Thoracic aorta (tissue), 2 donors: Measurements from ENCODE around the gene KRT76. TPM values are rescaled to one million over a fixed set of nuclear protein-coding genes. Genes with fewer than 3 reads are reported as not detected.

Source experiments
- ATAC-seq: fragments of 150-250 bp; one replicate; pipeline ENCODE4 v1.8.0; 2017; ENCODE audit warnings: low read depth; ENCODE audit not compliant: insufficient number of reproducible peaks, low FRiP score
- DNase-seq: peaks from one replicate; pipeline ENCODE4 v3.0.0-alpha.2; 2020; ENCODE audit warnings: low spot score
- H3K27ac ChIP-seq, 2 donors: fragments of 200-600 bp; sonication (generic); 1 replicate in 1 of 2; 2 replicates in 1 of 2; pipeline ENCODE4 v1.5.1; 2016; ENCODE audit warnings: mild to moderate bottlenecking in 2 of 2, moderate library complexity in 2 of 2
- H3K27me3 ChIP-seq: fragments of 200-600 bp; sonication (generic); replicated peaks from 2 replicates; pipeline ENCODE4 v1.6.0; 2016; ENCODE audit warnings: mild to moderate bottlenecking; ENCODE audit not compliant: insufficient read depth
- H3K36me3 ChIP-seq: fragments of 200-600 bp; sonication (generic); one replicate; pipeline ENCODE4 v1.5.1; 2016
- H3K4me1 ChIP-seq, 2 donors: fragments of 200-600 bp; sonication (generic); 1 replicate in 1 of 2; 2 replicates in 1 of 2; pipeline versions ENCODE4 v1.5.1 to v1.6.0; 2016; ENCODE audit warnings: low read depth in 2 of 2, mild to moderate bottlenecking in 1 of 2; ENCODE audit not compliant: control insufficient read depth in 1 of 2
- H3K4me3 ChIP-seq: fragments of 200-600 bp; sonication (generic); 2 replicates; pipeline ENCODE4 v1.5.1; 2016; ENCODE audit warnings: mild to moderate bottlenecking
- H3K9me3 ChIP-seq: fragments of 200-600 bp; sonication (generic); 2 replicates; pipeline ENCODE4 v1.5.1; 2016
- CTCF ChIP-seq: fragments of 200-600 bp; sonication (generic); IDR thresholded peaks from one replicate; pipeline ENCODE4 v1.5.1; 2019; ENCODE audit warnings: antibody characterized with exemption
- total RNA-seq, 2 donors: library from RNA; depleted of rRNA; stranded (reverse); fragments of >200 nt; gene quantifications; one replicate each; pipeline versions ENCODE4 v1.1.0 to v1.2.3, GENCODE V29; 2016

The KRT76 gene
- total RNA-seq, 2 donors from 2014 or later = not detected

- no peaks in the 10 kb centered on the region for H3K9me3 ChIP-seq
- H3K4me3 ChIP-seq = no peak overlapping the region
- no peaks in the 10 kb centered on the region for H3K4me1 ChIP-seq
- no peaks in the 10 kb centered on the region for H3K36me3 ChIP-seq
- H3K27me3 ChIP-seq = no peaks in the 10 kb centered on the region
- H3K27ac ChIP-seq = no peak overlapping the region
- TF ChIP-seq CTCF = no peak
- ATAC-seq (no peak), DNase-seq (no peak)
Measured at GRCh38 chr12:52745554-52745953, 31.6 kb downstream of the KRT76 start.

DNA sequence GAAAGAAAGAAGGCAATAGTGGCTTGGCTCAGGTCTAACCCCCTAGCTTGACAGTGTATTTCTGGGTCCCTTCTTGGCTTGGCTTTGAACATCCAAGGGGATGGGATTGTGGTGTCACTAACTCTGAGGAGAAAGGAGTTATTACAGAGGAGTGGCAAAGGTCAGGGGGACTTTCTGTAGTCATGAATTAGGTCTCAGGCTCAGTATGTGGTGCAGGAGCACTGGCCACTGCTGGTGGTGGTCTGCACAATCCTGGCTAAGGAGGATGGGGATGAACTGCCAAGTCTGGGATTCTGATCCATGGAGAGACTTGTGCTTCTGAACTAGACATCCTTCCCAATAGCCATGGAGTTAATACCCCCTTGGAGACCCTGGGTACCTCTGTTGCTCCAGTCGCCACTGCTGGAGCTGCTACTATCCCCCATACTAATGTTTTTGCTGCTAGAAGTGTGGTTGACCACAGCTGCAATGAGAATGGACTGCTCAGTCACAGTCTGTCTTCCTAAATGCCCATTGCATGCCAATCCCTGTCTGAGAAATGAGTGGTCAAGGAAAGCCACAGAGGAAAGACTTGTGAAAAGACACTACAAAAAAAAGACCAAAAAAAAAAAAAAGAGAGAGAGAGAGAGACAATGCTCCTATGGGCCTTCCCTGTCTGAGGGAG, 32.5 kb downstream of the KRT76 start:
- DNase-seq (no peak), ATAC-seq (no peak)
- Histone ChIP-seq H3K27me3 (no peaks in the 10 kb centered on the region), H3K4me1 (no peaks in the 10 kb centered on the region), H3K4me3 (no peak overlapping the region), H3K36me3 (no peaks in the 10 kb centered on the region), H3K27ac (no peak overlapping the region), H3K9me3 (no peaks in the 10 kb centered on the region)
- TF ChIP-seq CTCF = no peak

DNA sequence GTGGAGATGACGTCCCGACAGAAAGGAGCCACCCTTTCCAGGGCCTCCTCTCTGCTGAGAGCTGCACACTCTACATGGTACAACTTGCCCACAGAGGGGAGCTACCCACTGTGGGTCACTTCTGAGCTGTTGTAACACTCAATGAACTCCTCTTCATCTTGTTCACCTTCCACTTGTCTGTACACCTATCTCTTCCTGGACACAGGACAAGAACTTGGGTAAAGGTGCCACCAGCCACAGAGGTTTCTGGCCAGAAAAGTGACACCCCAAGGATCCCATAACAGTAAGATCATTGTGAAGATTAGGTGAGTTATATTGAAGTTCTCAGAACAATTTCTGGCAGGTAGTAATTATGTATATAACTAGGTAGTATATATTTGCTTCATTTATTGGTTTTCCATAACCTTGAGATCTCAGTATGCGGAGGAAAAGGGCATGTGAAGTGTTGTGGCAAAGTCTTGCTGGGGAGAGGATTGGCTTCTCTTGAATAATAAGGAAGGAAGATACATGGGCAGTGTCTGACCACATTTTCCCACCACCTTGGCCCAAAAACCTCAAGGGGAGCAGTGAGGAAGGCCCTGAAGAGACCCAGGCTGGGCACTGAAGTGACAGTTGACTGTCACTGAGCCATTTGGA, 34.2 kb downstream of the KRT76 start:
- TF ChIP-seq CTCF = no peak
- H3K36me3 ChIP-seq = no peaks in the 10 kb centered on the region
- no peak for DNase-seq
- no peaks in the 10 kb centered on the region for H3K4me1 ChIP-seq
- no peaks in the 10 kb centered on the region for H3K27me3 ChIP-seq
- H3K27ac ChIP-seq = no peak overlapping the region
- ATAC-seq = no peak
- H3K4me3 ChIP-seq = no peak overlapping the region
- no peaks in the 10 kb centered on the region for H3K9me3 ChIP-seq

- Histone ChIP-seq H3K9me3 (no peaks in the 10 kb centered on the region), H3K4me3 (no peak overlapping the region), H3K36me3 (no peaks in the 10 kb centered on the region), H3K4me1 (no peaks in the 10 kb centered on the region), H3K27me3 (no peaks in the 10 kb centered on the region), H3K27ac (no peak overlapping the region)
- DNase-seq (no peak), ATAC-seq (no peak)
- no peak for TF ChIP-seq CTCF
Measured at GRCh38 chr12:52742196-52742580, 35.0 kb downstream of the KRT76 start.

- DNase-seq (no peak), ATAC-seq (no peak)
- no peaks in the 10 kb centered on the region for H3K36me3 ChIP-seq
- TF ChIP-seq CTCF = no peak
- H3K9me3 ChIP-seq = no peaks in the 10 kb centered on the region
- no peaks in the 10 kb centered on the region for H3K27me3 ChIP-seq
- no peak overlapping the region for H3K27ac ChIP-seq
- no peaks in the 10 kb centered on the region for H3K4me1 ChIP-seq
- H3K4me3 ChIP-seq = no peak overlapping the region
Measured at GRCh38 chr12:52741375-52742195, 35.6 kb downstream of the KRT76 start.
